ENCODE measurements around the gene NXPH2. TPM values are rescaled to one million over a fixed set of nuclear protein-coding genes. Genes with fewer than 3 reads are reported as not detected.

Gene NXPH2
- total RNA-seq, 2 experiments from 2014 or later = not detected

- intact Hi-C loops (cut with micrococcal nuclease) = no loop called here
- DNase-seq (no peak), ATAC-seq (no peak)
- H3K4me3 Mint-ChIP-seq = no peak overlapping the region
- H3K9me3 Mint-ChIP-seq = peaks cover 2% of the 10 kb centered on the region
- CTCF ChIA-PET = no interaction called here
- H3K36me3 Mint-ChIP-seq (ENCODE audit: low read depth) = no peaks in the 10 kb centered on the region
- H3K27ac Mint-ChIP-seq = no peak overlapping the region
- peaks cover 4% of the 10 kb centered on the region for H3K27me3 Mint-ChIP-seq
- POLR2A ChIA-PET = no interaction called here
- no peaks in the 10 kb centered on the region for H3K4me1 Mint-ChIP-seq (ENCODE audit: low read depth)
- TF ChIP-seq CTCF (IDR thresholded peaks at IDR 0.05) = no peak
Observed at GRCh38 chr2:138637061-138637460, 143.1 kb downstream of the NXPH2 start.

GRCh38 chr2:138633049-138633448 is 147.1 kb downstream of the NXPH2 start:
- no peak for TF ChIP-seq CTCF (IDR thresholded peaks at IDR 0.05)
- DNase-seq = no peak
- Mint-ChIP-seq H3K27me3 (peaks cover 4% of the 10 kb centered on the region), H3K27ac (no peak overlapping the region), H3K36me3 (ENCODE audit: low read depth) (no peaks in the 10 kb centered on the region), H3K4me3 (no peak overlapping the region), H3K9me3 (peaks cover 2% of the 10 kb centered on the region), H3K4me1 (ENCODE audit: low read depth) (no peaks in the 10 kb centered on the region)
- POLR2A ChIA-PET = no interaction called here
- CTCF ChIA-PET = no interaction called here
- intact Hi-C loops (cut with micrococcal nuclease) = no loop called here
- no peak for ATAC-seq

- Mint-ChIP-seq H3K4me1 (ENCODE audit: low read depth) (no peaks in the 10 kb centered on the region), H3K36me3 (ENCODE audit: low read depth) (no peaks in the 10 kb centered on the region), H3K27ac (no peak overlapping the region), H3K9me3 (peaks cover 2% of the 10 kb centered on the region), H3K4me3 (no peak overlapping the region), H3K27me3 (peaks cover 5% of the 10 kb centered on the region)
- no peak for DNase-seq
- no peak for TF ChIP-seq CTCF (IDR thresholded peaks at IDR 0.05)
- no peak for ATAC-seq
- POLR2A ChIA-PET = no interaction called here
- CTCF ChIA-PET = no interaction called here
- intact Hi-C loops (cut with micrococcal nuclease) = no loop called here
Observed at GRCh38 chr2:138632066-138632620, 148.0 kb downstream of the NXPH2 start.

- ATAC-seq (no peak), DNase-seq (no peak)
- no peaks in the 10 kb centered on the region for H3K4me1 Mint-ChIP-seq (ENCODE audit: low read depth)
- ChIA-PET CTCF (no interaction called here), POLR2A (no interaction called here)
- H3K36me3 Mint-ChIP-seq (ENCODE audit: low read depth) = no peaks in the 10 kb centered on the region
- intact Hi-C loops (cut with micrococcal nuclease) = no loop called here
- peaks cover 2% of the 10 kb centered on the region for H3K9me3 Mint-ChIP-seq
- no peak overlapping the region for H3K27ac Mint-ChIP-seq
- H3K27me3 Mint-ChIP-seq = peaks cover 9% of the 10 kb centered on the region
- no peak for TF ChIP-seq CTCF (IDR thresholded peaks at IDR 0.05)
- no peak overlapping the region for H3K4me3 Mint-ChIP-seq
Observed at GRCh38 chr2:138630164-138630563, 150.0 kb downstream of the NXPH2 start.

- no peak for TF ChIP-seq CTCF (IDR thresholded peaks at IDR 0.05)
- Mint-ChIP-seq H3K27ac (no peak overlapping the region), H3K4me1 (ENCODE audit: low read depth) (no peaks in the 10 kb centered on the region), H3K9me3 (no peaks in the 10 kb centered on the region), H3K4me3 (no peak overlapping the region), H3K36me3 (ENCODE audit: low read depth) (no peaks in the 10 kb centered on the region), H3K27me3 (peaks cover 8% of the 10 kb centered on the region)
- no peak for ATAC-seq
- no peak for DNase-seq
- ChIA-PET POLR2A (no interaction called here), CTCF (no interaction called here)
- intact Hi-C loops (cut with micrococcal nuclease) = no loop called here
Observed at GRCh38 chr2:138626148-138626547, 154.0 kb downstream of the NXPH2 start.

Data from activated CD8-positive, alpha-beta T cell treated with anti-CD3 and anti-CD28 coated beads for 36 hours (primary cell).